Cerebellar nuclear complex (tissue), 1 donor: ENCODE measurements around the gene MPO.

Experiments
- DNase-seq, 2 experiments: peaks; one replicate each; lab custom pipeline; 2025; lab: John Stamatoyannopoulos, UW

MPO gene

GRCh38 chr17:58265902-58266875, 14.5 kb downstream of the MPO start:
- no peak for DNase-seq

GRCh38 chr17:58265271-58265670, 15.5 kb downstream of the MPO start:
- DNase-seq: no peak

DNA sequence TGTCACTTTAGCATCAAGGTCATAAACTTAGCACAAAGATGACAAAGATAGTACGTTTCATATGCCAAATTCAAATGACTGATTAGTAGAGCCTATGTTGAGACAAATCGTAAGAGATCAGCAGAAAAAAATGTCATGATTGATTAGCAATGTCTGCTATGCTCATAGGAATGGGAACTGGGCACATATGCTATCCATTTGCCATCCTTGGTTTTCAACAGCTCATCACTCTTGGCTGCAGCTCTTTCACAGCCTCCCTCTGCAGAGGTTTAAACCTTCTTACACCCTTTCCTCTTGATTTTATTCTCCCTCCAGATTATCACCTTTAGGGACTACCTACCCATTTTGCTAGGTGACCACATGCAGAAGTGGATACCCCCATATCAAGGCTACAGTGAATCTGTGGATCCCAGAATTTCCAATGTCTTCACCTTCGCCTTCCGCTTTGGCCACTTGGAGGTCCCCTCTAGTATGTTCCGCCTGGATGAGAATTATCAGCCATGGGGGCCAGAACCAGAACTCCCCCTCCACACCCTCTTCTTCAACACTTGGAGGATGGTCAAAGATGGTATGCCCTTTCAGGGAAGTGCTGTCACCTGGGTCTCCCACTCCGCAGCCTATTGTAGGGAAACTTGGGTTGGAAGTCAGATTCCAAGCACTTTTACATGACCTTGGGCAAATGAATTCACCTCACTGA, 16.2 kb downstream of the MPO start:
- no peak for DNase-seq

- DNase-seq: no peak
Observed at GRCh38 chr17:58263773-58264172, 17.0 kb downstream of the MPO start.

GRCh38 chr17:58262149-58262548, 18.6 kb downstream of the MPO start:
- DNase-seq: no peak

GRCh38 chr17:58254803-58255202, 25.9 kb downstream of the MPO start:
- no peak for DNase-seq

GRCh38 chr17:58253082-58253481, 27.7 kb downstream of the MPO start:
- no peak for DNase-seq

DNA sequence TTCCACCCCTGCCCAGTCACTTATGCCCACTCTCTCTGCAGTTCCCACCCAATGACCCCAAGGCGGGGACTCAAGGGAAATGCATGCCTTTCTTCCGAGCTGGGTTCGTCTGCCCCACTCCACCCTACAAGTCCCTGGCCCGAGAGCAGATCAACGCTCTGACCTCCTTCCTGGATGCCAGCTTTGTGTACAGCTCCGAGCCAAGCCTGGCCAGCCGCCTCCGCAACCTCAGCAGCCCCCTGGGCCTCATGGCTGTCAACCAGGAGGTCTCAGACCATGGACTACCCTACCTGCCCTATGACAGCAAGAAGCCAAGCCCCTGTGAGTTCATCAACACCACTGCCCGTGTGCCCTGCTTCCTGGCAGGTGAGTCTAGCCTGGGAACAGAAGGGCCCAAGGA, 28.6 kb downstream of the MPO start:
- no peak for DNase-seq

- no peak for DNase-seq
Observed at GRCh38 chr17:58250344-58251011, 30.3 kb downstream of the MPO start.

DNA sequence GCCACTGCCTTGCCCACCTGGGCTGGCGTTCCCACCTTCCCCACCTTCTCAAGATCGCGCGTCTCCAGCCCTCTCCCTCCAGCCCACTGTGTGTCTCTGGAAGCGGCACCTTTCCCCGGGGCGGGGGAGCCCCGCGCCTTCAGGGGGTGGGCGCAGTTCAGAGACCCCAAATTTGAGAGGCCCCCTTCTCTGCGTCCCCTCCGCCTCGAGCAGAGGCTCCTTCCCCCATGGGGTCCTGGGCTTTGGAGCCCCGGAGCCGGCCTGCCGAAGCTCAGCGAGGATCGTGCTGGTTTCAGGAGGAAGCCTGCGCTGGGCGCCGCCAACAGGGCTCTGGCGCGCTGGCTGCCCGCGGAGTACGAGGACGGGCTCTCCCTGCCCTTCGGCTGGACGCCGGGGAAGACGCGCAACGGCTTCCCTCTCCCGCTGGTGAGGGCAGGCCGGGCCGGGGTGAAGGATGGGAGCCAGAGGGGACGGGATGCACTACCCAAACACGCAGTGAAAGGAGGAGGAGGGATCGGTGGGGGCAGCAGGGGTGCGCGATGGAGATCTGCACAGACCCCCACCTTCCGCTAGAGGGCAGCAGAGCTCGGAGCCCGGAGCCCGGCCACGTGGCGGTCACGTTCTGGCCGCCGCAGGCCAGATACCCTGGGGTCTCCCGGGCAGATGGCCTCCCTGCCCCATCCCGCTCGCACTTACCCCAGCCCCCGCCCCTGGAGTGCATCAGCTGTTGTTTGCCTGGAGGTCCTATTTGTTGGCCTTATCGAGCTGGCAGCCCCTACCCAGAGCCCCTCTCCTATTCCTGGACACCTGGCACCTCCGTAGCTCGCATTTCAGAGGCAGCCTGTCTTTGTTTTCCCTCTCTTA, 31.2 kb downstream of the MPO start:
- peak in 1 of 2 experiments; percentile 26 for DNase-seq

DNA sequence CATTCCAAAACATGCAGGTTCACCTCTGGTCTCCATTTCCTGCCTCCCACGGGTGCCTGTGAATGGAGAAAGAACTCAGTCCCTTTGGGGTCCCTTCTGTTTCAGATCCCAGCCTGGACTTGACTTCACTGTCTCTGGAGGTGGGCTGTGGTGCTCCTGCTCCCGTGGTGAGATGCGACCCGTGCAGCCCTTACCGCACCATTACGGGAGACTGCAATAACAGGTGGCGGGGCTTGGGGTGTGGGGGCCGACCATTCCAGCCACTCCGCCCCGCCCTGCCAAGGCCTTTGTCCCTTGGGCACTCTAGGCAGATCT, 31.8 kb downstream of the MPO start:
- DNase-seq: no peak

DNA sequence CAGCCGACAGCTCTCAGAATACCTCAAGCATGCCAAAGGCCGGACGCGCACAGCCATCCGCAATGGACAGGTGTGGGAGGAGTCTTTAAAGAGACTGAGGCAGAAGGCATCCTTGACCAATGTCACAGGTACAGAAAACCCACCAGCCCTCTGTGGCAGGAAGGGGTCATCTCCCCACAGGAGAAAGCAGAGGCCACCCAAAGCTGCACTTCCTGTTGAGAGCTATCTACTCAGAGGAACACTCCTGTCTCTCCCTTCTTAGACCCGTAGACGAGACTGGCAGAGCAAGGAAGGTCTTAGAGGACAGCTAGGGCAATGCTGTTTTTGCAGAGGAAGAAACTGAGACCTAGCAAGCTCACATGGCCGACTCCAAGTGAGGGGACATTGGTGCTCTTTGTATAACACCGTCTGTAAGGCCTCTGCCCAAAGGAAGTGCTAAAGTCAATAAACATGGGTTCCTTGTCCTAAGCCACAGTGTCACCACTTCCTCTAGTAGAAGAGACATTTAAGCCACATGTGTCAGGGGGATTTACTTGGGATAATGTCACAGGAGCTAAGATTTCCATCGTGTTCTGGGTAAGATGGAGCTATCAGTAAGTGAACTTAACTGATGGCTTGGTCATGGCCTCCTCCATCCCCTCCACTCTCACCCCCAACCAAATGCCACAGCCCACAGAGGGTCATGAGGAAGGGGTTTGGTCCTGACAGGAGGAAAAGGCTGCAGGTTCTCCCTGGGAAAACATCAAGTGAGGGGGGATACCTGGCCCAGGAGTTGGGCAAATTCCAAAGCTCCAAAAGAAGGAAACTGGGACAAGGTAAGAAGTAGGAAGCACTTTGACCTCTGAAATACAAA, 33.0 kb downstream of the MPO start:
- DNase-seq: no peak

GRCh38 chr17:58246781-58247180, 34.0 kb downstream of the MPO start:
- DNase-seq: no peak

GRCh38 chr17:58246104-58246740, 34.5 kb downstream of the MPO start:
- no peak for DNase-seq

DNA sequence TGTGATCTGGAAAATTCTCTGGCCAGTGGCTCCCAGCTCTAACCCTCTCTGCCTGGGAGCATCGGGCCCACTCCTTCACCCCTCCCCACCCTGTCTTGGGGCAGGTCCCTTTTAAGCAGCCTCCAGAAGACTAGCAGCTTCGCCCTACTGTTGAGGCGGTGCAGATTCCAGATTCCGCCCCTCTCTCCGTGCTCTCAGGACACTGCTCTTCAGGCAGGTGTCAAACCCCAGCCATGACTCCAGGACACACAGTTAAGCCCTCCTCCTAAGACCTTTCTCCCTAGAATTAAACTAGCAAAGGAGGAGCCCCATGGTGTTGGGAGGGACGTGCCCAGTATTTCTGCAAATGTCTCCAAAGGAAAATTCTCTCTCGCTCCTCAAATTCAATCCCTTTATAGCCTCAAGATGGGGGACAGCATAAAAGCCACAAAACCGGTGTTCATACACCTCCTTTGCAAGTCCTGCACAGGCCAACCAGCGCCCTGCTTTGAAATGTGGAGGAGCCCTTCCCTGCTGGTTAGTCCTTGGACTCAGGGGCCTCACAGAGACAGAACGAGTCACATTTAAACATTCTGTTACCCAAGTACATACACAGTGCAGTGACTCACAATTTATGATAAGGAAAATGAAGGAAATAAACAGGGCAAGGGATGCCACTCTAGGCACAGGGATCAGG, 35.2 kb downstream of the MPO start:
- no peak for DNase-seq

DNA sequence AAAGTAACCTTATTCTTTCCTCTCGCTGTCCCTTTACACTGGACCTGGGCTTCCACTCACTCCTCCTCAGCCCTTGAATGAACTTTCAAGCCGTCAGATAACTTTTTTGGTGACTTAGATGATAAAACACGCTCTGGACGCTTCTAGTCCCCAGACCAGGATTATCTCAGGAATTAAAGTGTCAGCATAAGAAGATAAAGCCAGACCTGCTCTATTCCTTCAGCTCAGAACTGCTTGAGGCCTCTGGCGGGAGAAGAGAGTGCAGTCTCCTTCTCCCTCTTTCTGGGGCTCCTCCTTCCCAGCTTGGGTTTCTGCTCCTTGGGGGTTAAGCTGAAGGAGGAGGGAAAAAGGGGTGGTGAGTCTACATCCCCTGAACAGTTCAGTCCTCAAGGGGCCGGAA, 35.8 kb downstream of the MPO start:
- no peak for DNase-seq

DNA sequence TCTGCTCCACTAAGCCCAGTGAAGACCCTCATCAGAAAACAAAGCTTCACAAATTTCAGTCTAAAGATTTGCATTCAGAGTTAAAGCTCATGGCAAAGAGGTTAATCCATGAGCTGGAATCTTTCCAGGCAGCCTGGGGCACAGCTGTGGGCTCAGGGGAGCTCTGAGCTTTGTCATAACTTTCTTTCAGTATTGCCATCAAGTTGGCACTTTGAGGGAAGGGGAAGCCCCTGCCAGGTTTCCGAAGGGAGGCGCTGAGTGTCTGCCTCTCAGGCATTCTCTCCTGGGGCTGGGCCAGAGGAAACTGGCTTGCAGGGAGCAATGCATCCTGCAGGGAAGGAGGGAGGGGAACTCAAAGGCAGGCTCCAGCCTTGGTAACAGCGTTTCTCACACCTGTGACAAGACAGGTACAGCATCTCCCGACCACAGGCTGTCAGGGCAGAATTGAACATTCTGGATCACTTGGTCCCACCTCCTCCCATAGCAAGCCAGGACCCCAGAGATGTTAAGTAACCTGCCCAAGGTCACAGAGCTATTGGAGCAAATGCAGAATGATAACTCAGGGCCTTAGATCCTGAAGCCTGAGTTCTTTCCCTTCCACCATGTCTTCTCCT, 38.5 kb downstream of the MPO start:
- no peak for DNase-seq

- DNase-seq: no peak
Observed at GRCh38 chr17:58239987-58240386, 40.7 kb downstream of the MPO start.

- DNase-seq: no peak
Observed at GRCh38 chr17:58238147-58238634, 42.5 kb downstream of the MPO start, which contains the start of gene LPO. LPO (plus strand) TSS chr17:58238584; CDS start chr17:58242980, 4,396 bp downstream.
